GM21576 (cell line): ENCODE measurements around the gene ALDH4A1.
"Not testable (repeated sequence)": the region's sequence is repeated elsewhere in the genome, so short reads cannot be mapped to it uniquely, and the experiment has no call there.

Experiments
- ATAC-seq: cut with Tn5 transposase; IDR thresholded peaks from one replicate; pipeline ENCODE4 v1.9.1; 2021; ENCODE audit warnings: mild to moderate bottlenecking, moderate library complexity; ENCODE audit not compliant: unreplicated experiment

The ALDH4A1 gene

GRCh38 chr1:18859560-18859959, 42.8 kb downstream of the ALDH4A1 start, which contains the start of gene TAS1R2:
TAS1R2 (minus strand) TSS chr1:18859660; CDS start chr1:18859660, 0 bp downstream.
- ATAC-seq = no peak

DNA sequence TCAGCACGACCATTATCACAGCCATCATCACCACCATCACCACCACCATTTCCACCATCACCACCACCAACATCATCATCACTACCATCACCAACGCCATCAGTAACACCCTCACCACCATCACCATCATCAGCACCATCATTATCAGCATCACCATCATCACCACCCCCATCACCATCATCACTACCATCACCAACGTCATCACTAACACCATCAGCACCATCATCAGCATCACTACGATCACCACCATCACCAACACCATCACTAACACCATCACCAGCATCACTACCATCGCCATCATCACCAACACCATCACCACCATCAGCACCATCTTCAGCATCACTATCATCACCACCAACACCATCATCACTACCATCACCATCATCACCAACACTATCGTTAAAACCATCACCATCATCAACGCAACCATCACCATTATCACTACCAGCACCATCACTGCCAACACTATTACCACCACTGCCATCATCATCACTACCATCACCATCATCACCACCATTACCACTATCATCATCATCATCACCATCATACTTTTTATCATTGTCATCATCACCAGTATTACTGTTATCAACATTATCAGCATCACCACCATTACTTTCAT, 44.2 kb downstream of the ALDH4A1 start:
- no peak for ATAC-seq

DNA sequence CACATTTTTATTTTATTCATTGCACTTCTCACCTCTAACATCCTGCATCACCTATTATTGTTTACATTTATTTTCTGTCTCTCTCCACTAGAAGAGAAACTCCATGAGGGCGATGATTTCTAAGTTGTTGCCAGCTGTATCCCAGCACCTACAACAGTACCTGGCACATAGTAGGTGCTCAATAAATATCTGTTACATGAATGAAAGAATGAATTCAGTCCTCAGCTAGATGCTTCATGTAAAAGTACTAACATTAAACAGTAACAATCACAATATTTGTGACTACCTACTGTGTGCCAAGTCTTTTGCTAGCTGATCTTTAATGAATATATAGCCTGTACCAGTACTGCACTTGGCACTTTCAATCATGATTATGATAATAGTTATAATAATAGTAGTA, 45.9 kb downstream of the ALDH4A1 start:
- ATAC-seq = no peak

DNA sequence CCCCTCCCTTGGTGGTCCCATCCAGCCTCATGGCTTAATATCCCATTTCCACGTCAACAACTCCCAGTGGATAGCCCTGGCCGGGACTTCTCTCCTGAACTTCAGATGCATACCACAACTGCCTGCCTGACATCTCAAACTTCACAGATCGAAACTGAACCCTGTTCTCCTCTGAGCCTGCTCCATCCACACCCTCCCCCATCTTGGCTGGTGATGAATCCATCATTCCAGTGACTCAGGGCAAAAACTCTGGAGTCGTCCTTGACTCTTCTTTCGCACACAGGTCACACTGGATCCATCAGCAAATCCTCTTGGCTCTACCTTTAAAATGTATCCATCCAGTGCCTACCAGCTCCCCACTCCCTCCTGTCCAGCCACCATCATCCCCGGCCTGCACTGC, 46.8 kb downstream of the ALDH4A1 start:
- no peak for ATAC-seq

DNA sequence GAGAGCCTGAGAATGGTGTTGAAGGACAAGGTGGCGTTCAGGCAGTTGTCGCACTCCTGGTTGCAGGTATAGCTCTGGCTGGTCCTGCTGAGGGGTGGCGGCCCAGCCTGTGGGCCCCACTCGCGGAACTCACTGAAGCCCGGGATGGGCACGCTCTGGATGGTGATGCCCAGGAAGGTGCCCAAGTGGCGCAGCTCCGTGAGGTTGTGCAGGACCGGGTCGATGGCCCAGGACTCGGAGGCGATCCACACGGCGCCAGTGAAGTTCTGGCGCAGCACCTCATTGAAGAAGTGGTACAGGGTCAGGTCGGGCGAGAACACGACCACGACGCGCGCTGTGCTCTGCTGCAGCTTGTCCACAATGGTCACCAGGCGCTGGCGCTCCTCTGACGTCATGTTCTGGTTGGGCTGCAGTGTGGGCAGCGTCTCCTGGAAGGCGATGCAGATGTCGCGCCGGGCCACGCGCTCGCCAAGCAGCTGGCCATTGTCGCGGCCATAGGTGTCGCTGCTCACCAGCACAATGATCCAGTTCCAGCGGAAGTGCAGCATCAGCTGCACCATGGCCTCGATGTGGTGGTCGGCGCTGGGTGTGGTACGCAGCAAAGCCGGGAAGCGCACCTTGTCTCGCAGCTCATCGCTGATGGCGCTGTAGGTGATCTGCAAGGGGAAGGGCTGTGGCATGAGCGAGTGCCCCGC, 47.9 kb downstream of the ALDH4A1 start:
- no peak for ATAC-seq

DNA sequence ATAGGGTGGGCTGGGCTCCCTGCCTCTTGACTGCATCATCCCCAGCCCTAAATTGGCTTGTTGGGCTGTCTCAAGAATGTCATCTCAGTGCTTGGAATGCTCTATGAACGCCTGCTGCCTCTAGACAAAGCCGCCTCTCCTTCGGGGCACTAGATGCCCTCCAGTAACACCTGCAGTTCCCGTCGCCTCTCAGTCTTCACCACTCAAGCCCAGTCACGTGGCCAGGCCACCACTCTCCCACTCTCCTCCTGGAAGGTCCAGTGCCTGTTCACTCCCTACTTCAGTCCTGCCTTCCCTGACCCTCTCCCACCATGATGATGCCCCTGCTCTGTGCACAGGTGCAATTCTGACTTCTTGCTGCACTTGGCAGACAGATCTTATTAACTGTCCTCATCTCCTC, 49.9 kb downstream of the ALDH4A1 start:
- no peak for ATAC-seq

GRCh38 chr1:18849261-18849711, 53.1 kb downstream of the ALDH4A1 start:
- no peak for ATAC-seq

DNA sequence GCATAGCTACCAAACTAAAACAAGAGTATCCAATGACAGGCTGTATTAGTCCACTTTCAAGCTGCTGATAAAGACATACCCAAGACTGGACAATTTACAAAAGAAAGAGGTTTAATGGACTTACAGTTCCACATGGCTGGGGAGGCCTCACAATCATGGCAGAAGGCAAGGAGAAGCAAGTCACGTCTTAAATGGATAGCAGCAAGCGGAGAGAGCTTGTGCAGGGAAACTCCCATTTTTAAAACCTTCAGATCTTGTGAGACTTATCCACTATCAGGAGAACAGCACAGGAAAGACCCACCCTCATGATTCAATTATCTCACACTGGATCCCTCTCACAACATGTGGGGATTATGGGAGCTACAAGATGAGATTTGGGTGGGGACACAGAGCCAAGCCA, 54.6 kb downstream of the ALDH4A1 start:
- not testable (repeated sequence) for ATAC-seq

- ATAC-seq = no peak
Observed at GRCh38 chr1:18840145-18840544, 62.2 kb downstream of the ALDH4A1 start.

- ATAC-seq = no peak
Observed at GRCh38 chr1:18836654-18837053, 65.7 kb downstream of the ALDH4A1 start.

DNA sequence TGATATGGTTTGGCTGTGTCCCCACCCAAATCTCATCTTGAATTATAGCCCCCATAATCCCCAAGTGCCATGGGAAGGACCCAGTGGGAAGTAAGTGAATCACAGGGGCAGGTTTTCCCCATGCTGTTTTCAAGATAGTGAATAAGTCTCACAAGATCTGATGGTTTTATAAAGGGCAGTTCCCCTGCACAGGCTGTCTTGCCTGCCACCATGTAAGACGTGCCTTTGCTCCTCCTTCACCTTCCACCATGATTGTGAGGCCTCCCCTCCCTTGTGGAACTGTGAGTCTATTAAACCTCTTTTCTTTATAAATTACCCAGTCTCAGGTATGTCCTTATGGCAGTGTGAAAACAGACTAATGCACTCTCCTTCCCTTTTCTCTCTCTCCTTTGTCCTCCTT, 70.0 kb downstream of the ALDH4A1 start:
- ATAC-seq = not testable (repeated sequence)

DNA sequence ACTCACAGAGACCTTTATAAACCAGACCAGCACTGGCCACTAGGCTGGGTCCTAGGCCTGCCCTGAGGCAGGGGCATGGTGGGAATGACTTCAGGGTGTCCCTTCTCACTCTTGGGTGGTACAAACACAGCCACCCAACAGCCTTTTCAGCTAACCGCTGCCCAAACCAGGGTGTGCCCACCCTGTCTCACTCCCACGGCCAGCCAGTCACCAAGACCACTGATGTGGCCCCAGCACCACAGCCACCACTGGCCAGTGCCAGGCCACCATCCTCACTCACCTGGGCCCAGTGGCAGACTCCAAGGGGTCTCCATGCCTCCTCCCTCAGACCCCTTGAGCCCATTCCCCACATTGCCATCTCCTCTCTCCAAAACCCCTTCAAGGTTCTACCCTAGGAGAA, 70.7 kb downstream of the ALDH4A1 start:
- ATAC-seq = no peak

- ATAC-seq = no peak
Observed at GRCh38 chr1:18830596-18830995, 71.8 kb downstream of the ALDH4A1 start.

DNA sequence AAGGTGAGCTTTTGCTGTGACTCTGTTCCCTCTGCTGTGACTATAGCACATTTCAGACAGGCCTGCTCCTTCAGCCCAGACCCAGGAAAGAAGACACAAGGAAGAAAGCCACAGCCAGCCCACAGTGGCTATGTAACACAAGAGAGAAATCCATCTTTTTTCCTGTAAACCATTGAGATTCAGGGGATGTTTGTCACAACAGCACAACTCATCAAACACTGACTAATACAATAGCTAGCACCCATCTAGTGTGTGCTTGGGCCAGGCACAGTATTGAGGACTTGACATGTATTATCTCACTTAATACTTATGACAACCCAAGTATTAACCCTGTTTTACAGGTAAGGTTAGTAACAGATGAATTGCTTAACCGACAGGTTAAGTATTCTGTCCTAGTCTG, 72.7 kb downstream of the ALDH4A1 start:
- ATAC-seq = no peak

DNA sequence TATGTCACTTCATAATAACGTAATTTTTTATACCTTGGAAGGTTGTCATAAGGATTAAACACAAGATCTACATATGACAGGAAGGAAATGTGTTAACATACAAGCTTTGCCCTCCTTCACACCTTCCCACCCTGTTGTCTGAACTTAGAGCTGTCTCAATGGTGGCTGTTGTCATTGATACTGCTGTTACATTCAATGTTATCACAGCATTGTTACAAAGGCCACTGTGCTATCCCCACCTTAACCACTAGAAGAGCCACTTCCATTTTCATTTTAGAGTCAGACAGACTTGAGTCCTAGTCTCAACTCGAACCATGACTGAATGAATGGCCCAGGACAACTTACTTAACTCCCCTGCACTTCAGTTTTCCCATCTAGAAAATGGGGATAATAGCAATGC, 74.1 kb downstream of the ALDH4A1 start:
- no peak for ATAC-seq

GRCh38 chr1:18823438-18823837, 78.9 kb downstream of the ALDH4A1 start:
- ATAC-seq = no peak
